ENCODE results near the gene TRUB1.
"Not testable (repeated sequence)": the region's sequence is repeated elsewhere in the genome, so short reads cannot be mapped to it uniquely, and the experiment has no call there.

The TRUB1 gene

DNA sequence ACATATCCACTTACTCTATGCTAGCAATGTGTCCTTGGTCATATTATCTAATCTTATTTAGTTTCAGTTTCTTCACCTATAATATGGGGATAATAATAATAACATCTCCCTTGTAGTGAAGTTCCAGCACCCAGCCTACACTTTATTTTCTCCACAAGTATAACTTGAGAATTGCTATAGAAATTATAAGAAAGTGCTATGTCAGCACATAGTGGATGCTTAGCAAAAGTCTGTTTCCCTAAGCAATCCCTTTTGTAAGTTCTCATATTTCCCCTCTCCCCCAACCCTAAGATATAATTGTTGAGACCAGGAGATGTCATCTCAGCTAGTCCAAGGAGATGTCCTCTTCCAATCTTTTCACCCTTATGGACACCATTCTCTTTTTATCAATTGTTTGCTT, 5.8 kb upstream of the TRUB1 start:
- Histone ChIP-seq H3K9ac (no peak overlapping the region), H3K27me3 (no peaks in the 10 kb centered on the region), H3K36me3 (peaks cover 0 to 7% (median 0%) of the 10 kb centered on the region in 11 experiments; a peak in 1 of 22 replicates), H3K4me3 (no peak overlapping the region), H3K4me2 (no peak overlapping the region), H3K4me1 (peaks cover 0 to 28% (median 14%) of the 10 kb centered on the region in 10 experiments; a peak in 14 of 20 replicates), H3K27ac (no peak overlapping the region), H4K20me1 (no peaks in the 10 kb centered on the region), H3K9me3 (replicated peaks in 1 of 11) (peaks cover 11 to 25% (median 21%) of the 10 kb centered on the region in 11 experiments)
- TF ChIP-seq Cebpa-rat (IDR thresholded peaks at IDR 0.05), result no peak

DNA sequence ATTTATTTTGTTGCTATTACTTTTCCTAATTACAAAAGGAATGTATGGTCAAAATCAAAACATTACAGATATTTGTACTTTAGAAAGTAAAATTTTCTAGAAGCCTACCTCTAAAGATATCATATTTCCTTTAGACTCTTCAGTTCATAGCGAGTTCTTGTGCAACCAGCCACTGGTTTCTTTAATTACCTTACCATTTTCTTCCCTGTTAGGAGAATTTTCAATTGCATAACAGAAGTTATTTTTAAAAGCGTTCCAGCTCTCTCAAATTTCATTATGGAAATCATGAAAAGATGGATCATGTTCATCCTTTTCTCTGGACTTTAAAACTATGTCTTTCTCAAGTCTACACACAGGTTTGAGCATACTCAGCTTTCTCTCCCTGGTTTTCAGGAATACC, 5.0 kb upstream of the TRUB1 start:
- Histone ChIP-seq H3K4me3 (no peak overlapping the region), H3K27ac (no peak overlapping the region), H3K36me3 (peaks cover 0 to 7% (median 0%) of the 10 kb centered on the region in 11 experiments; a peak in 1 of 22 replicates), H3K9ac (no peak overlapping the region), H4K20me1 (no peaks in the 10 kb centered on the region), H3K9me3 (replicated peaks in 1 of 11) (peaks cover 11 to 25% (median 21%) of the 10 kb centered on the region in 11 experiments), H3K27me3 (no peaks in the 10 kb centered on the region), H3K4me2 (no peak overlapping the region), H3K4me1 (peaks cover 0 to 20% (median 11%) of the 10 kb centered on the region in 10 experiments; a peak in 14 of 20 replicates)
- TF ChIP-seq Cebpa-rat (IDR thresholded peaks at IDR 0.05), result no peak

DNA sequence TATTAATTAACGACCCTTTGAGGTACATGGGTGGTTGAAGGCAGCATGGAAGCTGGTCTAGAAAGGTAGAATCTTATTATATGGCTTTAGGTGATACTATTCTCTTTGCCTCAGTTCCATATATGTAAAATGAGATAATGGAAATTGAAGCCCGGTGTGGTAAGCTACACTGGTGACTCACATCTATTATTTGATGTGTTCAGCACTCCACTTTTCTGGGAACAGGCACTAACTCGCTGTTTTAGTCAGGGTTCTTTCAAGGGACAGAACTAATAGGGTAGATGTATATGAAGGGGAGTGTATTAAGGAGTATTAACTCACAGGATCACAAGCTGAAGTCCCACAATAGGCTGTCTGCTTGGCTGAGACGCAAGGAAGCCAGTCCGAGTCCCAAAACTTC, 4.4 kb upstream of the TRUB1 start:
- Histone ChIP-seq H3K9ac (no peak overlapping the region), H3K27ac (no peak overlapping the region), H3K4me3 (no peak overlapping the region), H4K20me1 (no peaks in the 10 kb centered on the region), H3K27me3 (no peaks in the 10 kb centered on the region), H3K4me1 (peaks cover 0 to 19% (median 10%) of the 10 kb centered on the region in 10 experiments; a peak in 14 of 20 replicates), H3K9me3 (replicated peaks in 1 of 11) (peaks cover 11 to 25% (median 21%) of the 10 kb centered on the region in 11 experiments), H3K36me3 (peaks cover 0 to 7% (median 0%) of the 10 kb centered on the region in 11 experiments; a peak in 1 of 22 replicates), H3K4me2 (no peak overlapping the region)
- no peak for TF ChIP-seq Cebpa-rat (IDR thresholded peaks at IDR 0.05)

DNA sequence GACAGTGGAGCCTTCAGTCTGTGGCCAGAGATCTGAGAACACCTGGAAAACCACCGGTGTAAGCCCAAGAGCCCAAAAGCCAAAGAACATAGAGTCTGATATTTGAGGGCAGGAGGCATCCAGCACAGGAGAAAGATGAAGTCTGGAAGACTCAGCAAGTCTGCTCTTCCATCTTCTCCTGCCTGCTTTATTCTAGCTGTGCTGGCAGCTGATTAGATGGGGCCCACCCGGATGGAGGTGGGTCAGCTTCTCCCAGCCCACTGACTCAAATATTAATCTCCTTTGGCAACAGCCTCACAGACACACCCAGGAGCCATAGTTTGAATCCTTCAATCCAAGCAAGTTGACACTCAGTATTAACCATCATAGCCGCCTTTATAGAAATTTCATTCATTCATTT, 4.0 kb upstream of the TRUB1 start:
- not testable (repeated sequence) for H3K9ac ChIP-seq, H3K4me3 ChIP-seq, H3K27me3 ChIP-seq, H3K4me2 ChIP-seq, H4K20me1 ChIP-seq, H3K36me3 ChIP-seq, H3K27ac ChIP-seq
- Histone ChIP-seq H3K9me3 (replicated peaks in 1 of 11) (peaks cover 11 to 25% (median 21%) of the 10 kb centered on the region in 11 experiments), H3K4me1 (peaks cover 3 to 22% (median 12%) of the 10 kb centered on the region in 10 experiments)

DNA sequence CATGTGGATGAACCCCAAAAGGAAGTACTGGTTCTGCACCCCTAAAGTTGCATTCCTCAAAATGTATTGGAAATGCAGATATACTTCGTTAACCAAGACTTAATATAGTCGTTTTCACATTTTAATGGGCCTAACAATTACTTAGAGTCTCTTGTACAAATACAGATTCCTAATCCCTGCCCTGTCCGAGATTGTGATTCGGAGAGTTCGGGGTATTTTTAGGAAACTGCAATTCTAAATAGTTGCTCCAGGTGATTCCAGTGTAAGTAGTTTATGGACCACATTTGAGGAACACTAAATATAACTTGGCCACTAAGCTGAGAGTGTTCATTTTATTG, 830 bp downstream of the TRUB1 start:
- Histone ChIP-seq H3K27ac (peak overlapping the region; percentile 87 to 97 (median 91); a peak in 21 of 22 replicates), H3K27me3 (no peaks in the 10 kb centered on the region), H4K20me1 (peaks cover 0 to 10% (median 0%) of the 10 kb centered on the region in 11 experiments; a peak in 2 of 22 replicates)

DNA sequence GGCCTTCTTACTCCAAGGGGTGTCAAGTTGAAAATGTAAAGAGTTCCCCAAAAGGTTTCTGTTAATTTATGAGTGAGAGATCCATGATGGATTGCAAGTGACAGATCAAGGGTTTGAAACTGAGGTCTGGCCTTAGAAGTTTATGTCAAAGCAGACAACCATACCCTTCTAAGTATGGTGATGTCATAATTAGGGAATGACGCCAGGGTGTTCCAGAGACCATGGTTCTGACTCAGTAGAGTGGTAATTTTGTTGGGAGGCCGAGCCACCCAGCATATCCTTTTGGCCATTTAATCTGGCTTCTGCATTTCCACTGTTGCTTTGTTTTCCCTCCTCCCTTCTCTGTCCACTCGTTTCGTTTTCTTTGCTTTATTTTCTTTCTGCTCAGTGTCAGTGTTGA, 2.7 kb downstream of the TRUB1 start:
- Histone ChIP-seq H3K36me3 (peaks cover 41 to 56% (median 51%) of the 10 kb centered on the region in 11 experiments), H4K20me1 (peaks cover 0 to 10% (median 0%) of the 10 kb centered on the region in 11 experiments; a peak in 4 of 22 replicates), H3K9me3 (replicated peaks in 1 of 11) (no peaks in the 10 kb centered on the region), H3K4me2 (peak overlapping the region in 7 of 11 experiments; percentile 83 to 92 (median 90); a peak in 8 of 22 replicates), H3K27ac (no peak overlapping the region), H3K4me3 (no peak overlapping the region), H3K27me3 (no peaks in the 10 kb centered on the region), H3K9ac (no peak overlapping the region), H3K4me1 (peaks cover 14 to 26% (median 18%) of the 10 kb centered on the region in 10 experiments)
- no peak for TF ChIP-seq Cebpa-rat (IDR thresholded peaks at IDR 0.05)

More for the DNA sequence above, 830 bp downstream of the TRUB1 start:
- H3K9me3 ChIP-seq (replicated peaks in 1 of 11), result 0 out of 22 replicates have a peak, but pooled peaks cover 0 to 2% (median 0%) of the 10 kb centered on the region in 11 experiments
- peaks cover 14 to 26% (median 18%) of the 10 kb centered on the region in 10 experiments for H3K4me1 ChIP-seq
- TF ChIP-seq Cebpa-rat (IDR thresholded peaks at IDR 0.05), result no peak
- peak overlapping the region; percentile 88 to 97 (median 94) for H3K9ac ChIP-seq
- H3K4me2 ChIP-seq, result peak overlapping the region; percentile 71 to 93 (median 90)
- peaks cover 22 to 37% (median 32%) of the 10 kb centered on the region in 11 experiments for H3K36me3 ChIP-seq
- peak overlapping the region; percentile 78 to 96 (median 92) for H3K4me3 ChIP-seq

DNA sequence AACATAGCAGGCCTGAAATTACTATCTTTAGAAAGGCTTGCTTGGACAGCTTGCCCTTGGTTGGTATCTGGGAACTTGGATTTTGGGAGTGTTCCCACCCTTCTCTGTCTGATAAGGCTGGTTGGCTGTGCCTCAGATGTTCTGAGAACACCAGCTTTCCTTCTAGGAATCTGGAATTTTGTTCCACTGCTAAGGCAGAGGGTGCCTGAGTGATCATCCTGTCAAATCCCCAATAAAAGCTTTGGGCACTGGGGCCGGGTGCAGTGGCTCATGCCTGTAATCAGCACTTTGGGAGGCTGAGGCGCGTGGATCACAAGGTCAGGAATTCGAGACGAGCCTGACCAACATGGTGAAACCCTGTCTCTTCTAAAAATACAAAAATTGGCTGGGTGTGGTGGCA, 5.0 kb downstream of the TRUB1 start:
- H3K36me3 ChIP-seq, result peaks cover 60 to 77% (median 71%) of the 10 kb centered on the region in 11 experiments
- TF ChIP-seq Cebpa-rat (IDR thresholded peaks at IDR 0.05), result no peak
- no peak overlapping the region for H3K4me3 ChIP-seq
- H3K4me1 ChIP-seq, result peaks cover 14 to 23% (median 18%) of the 10 kb centered on the region in 10 experiments
- H3K27ac ChIP-seq, result no peak overlapping the region
- H4K20me1 ChIP-seq, result peaks cover 0 to 10% (median 0%) of the 10 kb centered on the region in 11 experiments; a peak in 4 of 22 replicates
- no peaks in the 10 kb centered on the region for H3K9me3 ChIP-seq (replicated peaks in 1 of 11)
- no peak overlapping the region for H3K4me2 ChIP-seq
- H3K27me3 ChIP-seq, result no peaks in the 10 kb centered on the region
- no peak overlapping the region; a peak in 1 of 22 replicates for H3K9ac ChIP-seq

DNA sequence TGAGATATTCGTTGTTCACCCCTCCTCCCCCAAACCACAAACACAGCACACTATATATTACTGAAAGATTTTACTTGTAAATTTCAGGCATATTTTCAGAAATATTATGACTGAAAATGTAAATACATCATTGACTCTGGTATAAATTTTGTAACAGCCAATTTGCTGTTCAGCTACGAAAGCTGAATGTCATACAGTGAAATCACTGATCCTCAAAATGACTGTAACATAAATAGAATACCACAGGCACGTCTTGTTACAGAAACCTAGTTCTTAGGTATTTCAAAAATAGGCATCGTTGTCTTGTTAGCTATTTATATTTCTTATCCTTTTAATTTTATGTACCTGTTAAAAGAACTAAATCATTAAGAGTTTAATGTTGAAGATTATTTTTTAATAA, 15.1 kb downstream of the TRUB1 start:
- H3K4me1 ChIP-seq, result peaks cover 0 to 18% (median 4%) of the 10 kb centered on the region in 10 experiments; a peak in 7 of 20 replicates
- H3K27ac ChIP-seq, result no peak overlapping the region
- H3K27me3 ChIP-seq, result no peaks in the 10 kb centered on the region
- H4K20me1 ChIP-seq, result peaks cover 0 to 23% (median 0%) of the 10 kb centered on the region in 11 experiments; a peak in 5 of 22 replicates
- no peak overlapping the region for H3K4me3 ChIP-seq
- no peak for TF ChIP-seq Cebpa-rat (IDR thresholded peaks at IDR 0.05)
- peaks cover 53 to 98% (median 78%) of the 10 kb centered on the region in 11 experiments for H3K36me3 ChIP-seq
- no peaks in the 10 kb centered on the region for H3K9me3 ChIP-seq (replicated peaks in 1 of 11)
- H3K4me2 ChIP-seq, result peak overlapping the region in 1 of 11 experiments; percentile 7; a peak in 2 of 22 replicates
- no peak overlapping the region for H3K9ac ChIP-seq

DNA sequence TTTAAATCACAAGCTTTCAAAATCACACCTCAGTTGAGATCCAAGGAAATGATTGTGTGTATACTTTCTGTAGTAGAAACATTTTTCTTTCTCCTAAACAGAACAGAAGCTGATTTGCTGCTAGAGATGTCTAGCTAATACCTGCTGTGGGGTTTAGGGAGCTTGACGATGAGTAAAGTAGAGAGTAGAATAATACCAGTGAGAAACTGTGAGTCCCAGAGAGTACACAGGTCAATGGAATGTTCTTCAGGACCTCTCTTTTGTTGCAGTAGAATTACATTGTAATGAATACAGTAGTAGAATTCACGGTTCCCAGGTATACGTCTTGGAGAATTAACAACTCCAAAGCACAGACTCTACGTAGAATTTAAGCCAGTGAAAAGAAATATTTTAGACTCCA, 18.0 kb downstream of the TRUB1 start:
- no peak for TF ChIP-seq Cebpa-rat (IDR thresholded peaks at IDR 0.05)
- Histone ChIP-seq H3K36me3 (peaks cover 51 to 98% (median 79%) of the 10 kb centered on the region in 11 experiments), H3K4me3 (no peak overlapping the region), H3K9ac (no peak overlapping the region), H3K27ac (no peak overlapping the region), H3K4me1 (peaks cover 0 to 18% (median 4%) of the 10 kb centered on the region in 10 experiments; a peak in 7 of 20 replicates), H3K4me2 (no peak overlapping the region), H3K9me3 (replicated peaks in 1 of 11) (peaks cover 0 to 4% (median 0%) of the 10 kb centered on the region in 11 experiments; a peak in 2 of 22 replicates), H3K27me3 (no peaks in the 10 kb centered on the region), H4K20me1 (peaks cover 0 to 13% (median 0%) of the 10 kb centered on the region in 11 experiments; a peak in 5 of 22 replicates)

Measured in BLaER1 treated with 17β-estradiol and CSF1 and Interleukin-3, amounts not matched to agents 10 nM and 100 nM (cell line).